HG03354 (cell line): ENCODE measurements around the gene MYH13.

ENCODE experiments used
- ATAC-seq: cut with Tn5 transposase; IDR thresholded peaks from one replicate; pipeline ENCODE4 v1.9.1; 2021; ENCODE audit warnings: mild to moderate bottlenecking; ENCODE audit not compliant: unreplicated experiment, poor library complexity, severe bottlenecking

Gene MYH13

DNA sequence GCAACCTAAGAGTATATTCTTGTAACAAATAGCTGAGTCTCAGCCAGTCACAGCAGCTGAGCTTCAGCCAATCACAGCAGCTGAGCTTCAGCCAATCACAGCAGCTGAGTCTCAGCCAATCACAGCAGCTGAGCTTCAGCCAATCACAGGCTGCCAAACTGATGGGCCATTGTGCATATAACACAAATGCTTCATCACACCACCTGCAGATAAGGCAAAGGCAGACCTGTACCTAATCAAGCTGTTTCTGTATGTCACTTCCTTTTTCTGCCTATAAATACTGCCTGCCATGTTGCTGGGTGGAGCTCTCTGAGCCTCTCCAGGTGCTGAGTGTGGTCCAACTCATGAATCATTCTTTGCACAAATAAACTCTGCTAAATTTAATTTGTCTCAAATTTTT is 19.9 kb downstream of the MYH13 start:
- ATAC-seq: no peak

DNA sequence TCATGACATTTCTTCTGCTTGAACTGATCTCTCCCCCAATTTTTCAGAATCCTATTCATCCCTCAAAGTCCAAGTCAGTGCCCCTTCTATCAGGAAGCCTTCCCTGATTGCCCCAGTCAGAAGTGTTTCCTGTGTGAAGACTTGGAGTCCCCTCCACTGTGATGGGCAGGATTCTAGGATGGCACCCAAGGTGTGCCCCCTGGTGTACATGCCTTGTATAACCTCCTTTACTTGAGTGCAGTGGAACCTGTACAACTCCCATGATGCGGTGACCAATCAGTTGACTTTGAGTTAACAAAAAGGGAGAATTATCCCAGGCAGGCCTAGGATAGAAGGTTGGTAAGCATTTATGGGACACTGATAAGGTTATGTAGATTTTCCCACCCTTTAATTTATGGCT is 23.4 kb downstream of the MYH13 start:
- ATAC-seq: no peak

DNA sequence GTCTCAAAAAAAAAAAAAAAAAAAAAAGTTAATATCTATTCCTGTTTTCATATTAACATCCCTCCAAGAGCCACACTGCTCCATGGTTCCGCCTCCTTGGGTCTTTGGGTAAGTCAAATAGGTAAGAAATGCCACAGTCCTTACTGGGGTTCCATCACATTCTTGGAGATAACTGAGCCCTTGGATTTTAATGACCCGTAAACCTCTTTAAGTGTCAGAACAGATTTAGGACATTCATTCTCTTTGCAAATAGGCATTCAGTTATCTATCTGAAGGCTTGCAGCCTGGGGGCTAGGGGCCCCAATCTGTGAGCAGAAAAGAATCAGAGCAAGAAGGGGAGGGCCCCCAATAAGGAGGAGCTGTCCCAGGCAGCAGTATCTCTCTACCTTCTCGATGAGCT is 28.0 kb downstream of the MYH13 start:
- ATAC-seq: no peak

DNA sequence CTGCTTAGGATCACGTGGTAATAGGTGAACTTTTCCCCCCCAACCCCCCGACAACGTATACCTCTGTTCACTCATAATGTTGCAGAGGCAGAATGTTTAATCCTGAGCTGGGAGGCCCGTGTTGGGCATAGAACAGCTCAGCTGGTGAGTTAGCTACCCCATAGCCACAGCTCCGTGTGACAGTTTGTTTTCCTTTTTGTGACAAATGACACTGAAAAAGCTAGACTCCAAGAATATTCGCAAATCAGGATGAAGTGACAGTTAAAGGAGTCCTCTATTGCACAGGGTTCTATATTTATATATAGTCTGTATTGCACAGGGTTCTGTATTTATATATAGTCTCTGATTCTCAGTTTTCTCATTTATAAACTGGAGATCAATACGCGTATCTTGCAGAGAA is 33.8 kb downstream of the MYH13 start:
- no peak for ATAC-seq

DNA sequence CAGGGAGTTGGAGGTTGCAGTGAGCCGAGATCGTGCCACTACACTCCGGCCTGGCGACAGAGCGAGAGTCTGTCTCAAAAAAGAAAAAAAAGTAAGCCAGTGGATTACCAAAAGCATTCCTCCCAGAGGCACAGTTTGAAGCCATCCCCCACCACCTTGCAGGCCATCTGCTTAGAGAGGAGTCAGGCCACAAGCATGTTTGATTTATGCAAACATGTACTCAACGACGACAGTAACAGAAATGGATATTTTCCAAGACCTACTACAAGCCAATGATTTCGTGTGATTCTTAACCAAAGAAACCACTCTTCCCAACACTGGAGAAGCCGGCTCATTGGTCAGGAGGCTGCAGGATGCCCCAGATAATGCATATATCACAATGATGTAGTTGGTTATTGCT is 34.8 kb downstream of the MYH13 start:
- no peak for ATAC-seq

DNA sequence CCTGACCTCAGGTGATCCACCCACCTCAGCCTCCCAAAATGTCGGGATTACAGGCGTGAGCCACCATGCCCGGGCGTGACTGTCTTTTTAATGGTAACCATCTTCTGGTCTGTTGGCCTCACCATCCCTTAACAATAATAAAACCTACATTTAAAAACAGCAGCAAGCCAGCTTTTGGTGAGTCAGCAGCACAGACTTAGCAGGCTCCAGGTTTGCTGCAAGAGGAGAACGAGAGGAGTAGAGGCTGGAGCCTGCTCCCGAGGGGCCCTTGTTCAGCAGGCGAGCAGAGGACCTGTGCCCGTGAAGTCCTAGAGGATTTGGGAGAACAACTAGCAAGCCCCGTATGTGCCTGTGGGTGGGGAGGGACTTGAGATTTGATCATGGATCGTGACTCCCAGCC is 35.7 kb downstream of the MYH13 start:
- no peak for ATAC-seq

DNA sequence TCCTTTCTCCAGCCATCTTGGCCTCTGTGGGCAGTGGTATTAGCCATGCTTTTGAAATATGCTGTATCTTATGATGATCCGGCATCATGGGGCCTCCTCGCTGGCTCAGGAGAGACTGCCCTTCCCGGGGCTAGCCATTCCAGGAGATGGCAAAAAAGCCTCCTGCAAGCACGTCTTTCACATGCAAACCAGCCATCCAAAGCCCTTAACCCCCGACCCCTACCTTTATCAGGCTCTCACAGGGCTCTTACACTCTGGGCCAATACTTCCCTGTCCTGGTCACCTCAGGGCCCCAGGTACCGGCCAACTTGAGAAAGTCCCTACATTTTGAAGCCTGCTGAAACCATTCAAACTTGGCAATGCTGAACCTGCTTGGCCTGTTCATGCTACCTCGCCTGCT is 36.4 kb downstream of the MYH13 start:
- ATAC-seq: no peak

DNA sequence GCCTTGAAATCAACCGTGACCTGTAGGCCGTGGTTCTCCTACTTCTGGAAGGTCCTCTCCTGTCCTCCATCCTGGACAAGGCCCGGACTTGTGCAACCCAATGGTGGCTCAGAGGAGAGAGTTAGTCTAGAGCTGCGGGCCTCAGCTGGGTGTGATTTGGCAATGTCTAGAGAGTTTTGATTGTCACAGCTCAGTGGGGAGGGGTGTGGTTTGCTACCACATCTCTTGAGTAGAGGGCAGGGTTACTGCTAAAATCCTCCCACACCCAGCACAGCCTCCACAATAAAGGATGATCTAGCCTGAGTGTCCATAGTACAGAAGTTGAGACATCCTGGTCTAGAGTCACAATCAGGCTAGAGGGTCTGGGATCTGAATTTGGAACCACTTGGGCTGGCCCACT is 40.3 kb downstream of the MYH13 start:
- no peak for ATAC-seq

DNA sequence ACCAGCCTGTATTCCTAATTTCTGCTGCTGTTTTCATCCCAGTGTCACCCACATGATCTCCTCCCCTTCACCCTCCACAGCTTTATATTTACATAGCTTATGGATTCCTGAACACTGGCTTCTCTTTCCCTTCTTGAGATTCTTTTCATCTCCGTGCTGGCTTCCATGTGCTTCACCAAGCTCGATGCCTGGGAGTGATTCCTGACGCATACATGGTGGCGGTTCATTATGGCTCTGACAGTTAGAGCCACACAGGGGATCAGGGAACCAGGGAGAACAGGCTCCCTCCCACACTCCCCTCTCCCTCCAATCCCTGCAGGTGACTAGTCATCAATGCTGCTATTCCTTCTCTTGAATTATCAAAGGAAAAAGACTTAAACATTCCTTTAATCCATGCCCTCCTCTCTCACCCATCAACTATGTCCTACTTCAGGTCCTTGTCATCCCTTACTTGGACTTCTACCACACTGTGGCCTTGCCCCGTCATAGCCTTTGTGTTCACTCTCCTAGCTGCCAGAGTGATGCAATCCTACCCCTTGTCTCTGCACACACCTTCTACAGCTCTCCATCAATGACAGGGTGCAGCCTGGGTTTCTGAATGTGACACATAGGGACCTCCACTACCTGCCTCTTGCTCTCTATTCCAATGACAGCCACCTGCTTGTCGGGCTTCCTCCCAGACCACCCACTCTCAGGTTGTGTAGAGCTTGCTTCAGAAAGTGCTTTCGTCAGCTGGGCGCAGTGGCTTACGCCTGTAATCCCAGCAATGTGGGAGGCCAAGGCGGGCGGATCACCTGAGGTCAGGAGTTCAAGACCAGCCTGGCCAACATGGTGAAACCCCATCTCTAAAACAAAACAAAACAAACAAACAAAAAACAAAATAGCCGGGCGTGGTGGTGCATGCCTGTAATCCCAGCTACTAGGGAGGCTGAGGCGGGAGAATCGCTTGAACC is 43.6 kb downstream of the MYH13 start:
- no peak for ATAC-seq

DNA sequence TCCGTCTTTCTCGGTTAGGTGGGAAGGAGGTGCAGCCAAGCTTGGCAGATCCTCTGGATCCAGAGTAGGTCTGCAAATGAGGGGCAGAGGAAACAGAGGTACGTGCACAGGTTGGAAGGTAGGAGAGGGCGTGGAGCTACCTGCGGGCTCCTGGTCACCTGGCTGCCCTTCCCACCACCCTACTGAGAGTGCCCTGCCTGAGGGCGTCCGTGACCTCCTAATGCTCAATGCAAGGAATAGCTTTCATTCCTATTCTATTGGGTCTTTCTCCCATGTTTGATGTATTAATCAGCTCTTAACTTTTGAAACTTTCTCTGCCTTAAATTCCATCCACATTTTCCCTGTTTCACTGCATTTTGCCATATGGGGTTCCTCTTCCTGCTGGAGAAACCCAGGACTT is 44.6 kb downstream of the MYH13 start:
- no peak for ATAC-seq

DNA sequence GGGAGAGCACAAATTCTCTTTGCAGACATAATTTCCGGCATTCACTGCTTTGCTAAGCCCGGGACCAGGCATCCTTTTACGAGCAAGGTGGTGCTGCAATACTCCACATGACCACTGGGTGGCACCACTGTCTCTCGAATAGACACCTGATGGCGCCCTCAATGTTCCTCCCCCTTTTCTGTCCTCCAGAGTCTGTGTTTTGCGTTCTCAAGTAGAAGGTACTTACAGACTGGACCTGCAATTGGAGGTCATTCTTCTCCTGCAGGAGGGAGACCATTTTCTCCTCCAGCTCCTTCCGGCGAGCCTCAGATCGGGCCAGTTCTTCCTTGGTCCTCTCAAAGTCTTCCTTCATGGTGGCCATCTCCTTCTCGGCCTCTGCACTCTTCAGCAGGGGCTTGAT is 45.2 kb downstream of the MYH13 start:
- ATAC-seq: peak; percentile 60

DNA sequence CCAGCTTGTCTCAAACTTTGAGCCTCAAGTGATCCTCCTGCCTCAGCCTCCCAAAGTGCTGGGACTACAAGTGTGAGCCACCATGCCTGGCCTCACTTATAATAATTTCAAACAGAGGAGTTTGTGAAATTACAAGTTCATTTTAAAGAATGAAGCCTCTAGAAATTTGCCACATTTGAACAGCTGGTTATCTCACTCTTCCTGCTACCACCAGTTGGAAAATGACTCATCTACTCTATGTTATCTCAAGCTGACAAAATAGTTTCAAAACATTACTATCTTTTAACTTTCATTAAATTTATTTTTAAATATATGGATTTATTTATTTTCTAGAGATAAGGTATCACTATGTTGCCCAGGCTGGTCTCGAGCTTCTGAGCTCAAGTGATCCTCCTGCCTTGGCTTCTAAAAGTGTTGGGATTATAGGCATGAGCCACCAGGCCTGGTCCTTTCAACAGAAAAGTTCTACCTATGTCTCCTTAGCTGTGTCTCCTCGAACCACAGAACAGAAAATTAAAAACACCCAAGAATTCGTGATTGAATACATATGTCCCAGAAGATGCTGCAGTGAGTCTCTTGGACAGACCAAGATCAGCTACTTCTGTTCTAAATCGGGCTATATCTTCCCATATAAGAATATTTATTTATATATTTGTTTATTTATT is 47.6 kb downstream of the MYH13 start:
- ATAC-seq: no peak

DNA sequence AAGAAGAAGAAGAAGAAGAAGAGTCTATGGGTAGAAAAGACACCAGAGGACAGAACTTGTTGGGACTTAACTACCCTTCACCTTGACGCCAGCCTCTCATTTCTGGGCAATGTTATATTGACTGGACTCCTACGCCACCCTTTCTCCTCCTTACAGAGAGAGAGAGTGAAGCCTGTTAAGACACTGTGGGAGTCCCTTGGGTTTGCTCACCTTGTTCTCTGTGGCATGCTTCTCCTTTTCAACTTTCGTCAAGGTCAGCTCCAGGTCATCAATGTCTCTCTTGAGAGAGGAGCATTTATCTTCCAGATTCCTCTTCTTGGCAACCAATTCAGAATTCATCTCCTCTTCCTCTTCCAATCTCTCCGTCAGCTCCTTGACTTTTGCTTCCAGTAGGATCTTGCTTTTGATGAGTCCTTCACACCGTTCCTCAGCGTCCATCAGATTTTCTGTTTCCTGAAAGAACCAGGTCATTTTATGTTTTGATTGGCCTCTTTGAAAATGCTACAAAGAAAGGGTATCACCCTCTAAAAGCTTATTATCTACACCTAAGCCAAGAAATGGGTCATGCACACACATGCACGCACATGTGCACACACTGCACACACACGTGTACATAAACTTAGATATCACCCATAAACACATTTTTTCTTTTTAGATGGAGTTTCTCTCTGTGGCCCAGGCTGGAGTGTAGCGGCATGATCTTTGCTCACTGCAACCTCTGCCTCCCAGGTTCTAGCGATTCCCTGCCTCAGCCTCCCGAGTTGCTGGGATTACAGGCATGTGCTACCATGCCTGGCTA is 48.8 kb downstream of the MYH13 start:
- no peak for ATAC-seq

DNA sequence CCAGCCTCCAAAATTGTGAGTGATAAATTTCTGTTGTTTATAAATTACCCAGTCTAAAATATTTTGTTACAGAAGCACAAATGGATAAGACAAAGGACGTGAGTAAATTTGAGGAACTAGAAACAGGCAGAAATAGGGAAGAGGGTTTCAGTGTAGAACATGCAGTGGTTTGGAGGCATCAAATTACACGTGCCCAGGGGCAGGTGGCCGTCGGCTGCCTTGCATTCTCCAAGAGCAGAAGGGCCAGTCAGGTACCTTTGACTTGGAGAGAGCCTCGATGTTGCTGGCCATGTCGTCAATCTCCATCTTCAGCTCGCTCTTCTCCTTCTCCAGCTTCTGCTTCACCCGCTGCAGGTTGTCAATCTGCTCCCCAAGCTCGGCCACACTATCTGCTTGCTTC is 54.3 kb downstream of the MYH13 start:
- no peak for ATAC-seq

DNA sequence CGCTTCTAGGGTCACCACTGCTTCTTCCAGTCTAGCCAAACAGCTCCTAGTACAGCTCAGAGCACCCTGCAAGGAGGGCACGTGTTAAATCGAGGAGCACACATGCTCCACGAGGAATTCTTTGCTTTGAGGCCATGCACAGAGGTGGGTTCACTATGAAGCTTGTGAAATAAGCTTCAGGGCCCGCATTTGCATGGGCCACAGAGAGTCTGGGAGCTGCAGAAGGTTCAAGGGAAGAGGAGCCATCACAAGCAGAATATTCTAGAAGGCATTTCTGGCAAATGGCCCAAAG is 55.3 kb downstream of the MYH13 start:
- ATAC-seq: no peak

DNA sequence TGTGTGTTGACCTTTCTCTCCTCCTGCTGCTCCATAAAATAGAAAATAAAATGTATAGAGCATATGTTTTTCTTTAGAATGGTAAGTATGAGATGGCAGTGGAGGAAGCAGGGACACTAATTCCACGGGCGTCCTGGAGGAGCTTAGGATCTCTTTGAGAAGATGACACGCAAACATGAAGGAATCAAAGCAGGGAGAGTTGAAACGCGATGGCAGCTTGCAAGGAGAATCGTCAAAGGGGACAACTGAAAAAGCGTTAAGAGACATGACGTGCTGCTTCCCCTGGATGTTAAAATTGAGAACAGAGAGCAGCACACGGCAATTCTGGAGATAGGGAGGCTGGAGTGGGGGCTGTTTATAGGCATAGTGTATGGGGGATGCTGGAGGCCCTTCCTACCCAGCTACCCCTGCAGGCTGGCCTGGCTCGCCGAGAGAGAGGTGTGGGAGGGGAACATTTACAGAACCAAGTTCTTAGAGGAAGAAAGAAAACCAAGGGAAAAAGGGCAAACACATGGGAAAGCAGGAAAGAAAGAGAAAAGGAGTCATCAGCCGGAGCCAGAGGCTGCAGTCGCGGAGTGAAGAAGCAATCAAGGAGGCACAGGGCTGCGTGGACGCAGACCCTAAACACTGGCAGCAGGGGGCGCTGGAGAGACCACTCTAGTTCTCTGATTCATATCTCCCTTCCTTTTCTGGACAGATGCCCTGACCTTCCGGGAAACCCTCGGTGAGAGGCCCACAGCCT is 55.8 kb downstream of the MYH13 start:
- peak; percentile 81 for ATAC-seq

DNA sequence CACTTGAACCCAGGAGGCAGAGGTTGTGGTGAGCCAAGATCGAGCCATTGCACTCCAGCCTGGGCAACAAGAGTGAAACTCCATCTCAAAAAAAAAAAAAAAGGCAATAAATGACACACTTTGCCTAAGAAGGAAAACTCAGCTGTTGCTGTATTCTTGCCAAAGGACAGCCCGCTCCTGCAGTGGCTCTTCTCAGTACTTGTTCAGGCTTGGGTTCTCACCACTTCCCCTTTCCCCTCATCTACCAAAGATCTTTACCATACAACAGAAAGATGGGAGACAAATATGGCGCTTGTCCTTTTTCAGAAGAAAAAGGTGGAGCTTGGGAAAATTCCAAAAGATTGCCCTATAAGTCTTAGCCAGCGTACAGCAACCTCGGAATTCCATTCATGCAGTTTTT is 58.5 kb downstream of the MYH13 start:
- ATAC-seq: no peak

DNA sequence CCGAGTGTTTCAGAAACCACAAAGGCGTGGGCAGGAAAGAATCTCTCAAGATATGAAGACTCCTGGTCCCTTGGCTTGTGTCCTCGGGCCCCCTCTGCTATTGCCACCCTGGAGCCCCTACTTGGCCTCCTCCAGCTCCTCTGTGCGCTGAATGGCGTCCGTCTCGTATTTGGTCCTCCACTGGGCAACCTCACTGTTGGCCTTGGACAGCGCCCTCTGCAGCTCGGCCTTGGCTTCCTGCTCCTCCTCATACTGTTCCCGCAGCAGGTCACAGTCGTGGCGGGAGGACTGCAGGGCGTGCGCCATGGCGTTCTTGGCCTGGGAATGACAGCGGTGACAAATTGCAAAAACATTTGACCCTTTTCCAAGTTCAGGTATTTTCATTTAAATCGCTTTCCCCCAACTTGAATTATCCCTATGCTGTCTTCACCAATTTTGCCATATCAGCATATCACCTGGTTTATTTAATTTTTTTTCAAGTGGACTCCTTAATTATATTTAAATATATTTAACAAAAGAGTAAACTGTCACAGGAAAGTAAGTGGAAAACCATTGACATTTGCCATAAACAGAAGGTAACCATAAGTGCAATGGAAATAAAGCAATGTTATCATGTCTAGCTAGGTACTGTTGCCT is 59.7 kb downstream of the MYH13 start:
- no peak for ATAC-seq

DNA sequence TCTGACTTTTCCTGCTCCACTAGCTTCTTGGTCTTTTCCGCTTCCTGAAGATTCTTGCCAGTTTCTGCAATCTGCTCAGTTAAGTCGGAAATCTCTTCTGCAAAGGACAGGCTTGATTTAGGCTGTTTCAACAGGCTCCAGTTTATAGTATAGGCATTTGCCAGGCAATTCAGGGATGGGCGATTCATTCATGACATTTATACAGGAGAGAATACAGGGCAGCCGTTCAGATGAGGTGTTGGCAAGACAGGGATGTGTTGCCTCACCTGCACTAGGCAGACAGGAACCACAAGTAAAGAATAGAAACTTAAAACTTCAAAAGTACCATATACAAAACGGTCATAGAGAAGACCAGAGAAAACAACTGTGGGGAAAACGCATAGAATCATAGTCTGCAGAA is 61.7 kb downstream of the MYH13 start:
- ATAC-seq: no peak
